ENCODE measurements around the gene SSC4D. TPM values are rescaled to one million over a fixed set of nuclear protein-coding genes. Genes with fewer than 3 reads are reported as not detected.
A peak's percentile ranks its signal among the peaks of the same experiment; 100 is the strongest.

Gene SSC4D
- total and polyA plus RNA-seq, 9 of the 15 experiments (the other 6 are each of a cell fraction or from before 2014, with no cell fraction given) = 0.06 to 1.1 (median 0.85) TPM; not detected in 1

GRCh38 chr7:76358011-76358480 is 51.5 kb downstream of the SSC4D start (continued):
- TF ChIP-seq RREB1 (CRISPR knock-in tag; IDR thresholded peaks at IDR 0.05) (peak; percentile 57; the same call in 1 of the 2 replicates), MAZ (CRISPR knock-in tag; conservative IDR thresholded peaks at IDR 0.05 in 1 of 2, IDR thresholded peaks at IDR 0.05 in 1 of 2) (peak in 1 of 2 experiments; percentile 83; a peak in 1 of 4 replicates), THAP7 (CRISPR knock-in tag; IDR thresholded peaks at IDR 0.05) (0 out of 2 replicates have a peak, but pooled peaks have one; percentile 9), CC2D1A (IDR thresholded peaks at IDR 0.05) (no peak), PTBP1 (IDR thresholded peaks at IDR 0.05; ENCODE audit: low read depth, low read length) (0 out of 2 replicates have a peak, but pooled peaks have one; percentile 27), SOX6 (IDR thresholded peaks at IDR 0.05) (peak; percentile 8; the same call in 1 of the 2 replicates), CTCFL (IDR thresholded peaks at IDR 0.05; ENCODE audit: borderline replicate concordance, insufficient read depth, low read depth, low read length, poor library complexity, severe bottlenecking) (peak; percentile 23), ZNF395 (CRISPR knock-in tag; IDR thresholded peaks at IDR 0.05) (0 out of 2 replicates have a peak, but pooled peaks have one; percentile 78), NCOA4 (IDR thresholded peaks at IDR 0.05; ENCODE audit: partially characterized antibody) (no peak)
- TF ChIP-seq, protein P1, sequence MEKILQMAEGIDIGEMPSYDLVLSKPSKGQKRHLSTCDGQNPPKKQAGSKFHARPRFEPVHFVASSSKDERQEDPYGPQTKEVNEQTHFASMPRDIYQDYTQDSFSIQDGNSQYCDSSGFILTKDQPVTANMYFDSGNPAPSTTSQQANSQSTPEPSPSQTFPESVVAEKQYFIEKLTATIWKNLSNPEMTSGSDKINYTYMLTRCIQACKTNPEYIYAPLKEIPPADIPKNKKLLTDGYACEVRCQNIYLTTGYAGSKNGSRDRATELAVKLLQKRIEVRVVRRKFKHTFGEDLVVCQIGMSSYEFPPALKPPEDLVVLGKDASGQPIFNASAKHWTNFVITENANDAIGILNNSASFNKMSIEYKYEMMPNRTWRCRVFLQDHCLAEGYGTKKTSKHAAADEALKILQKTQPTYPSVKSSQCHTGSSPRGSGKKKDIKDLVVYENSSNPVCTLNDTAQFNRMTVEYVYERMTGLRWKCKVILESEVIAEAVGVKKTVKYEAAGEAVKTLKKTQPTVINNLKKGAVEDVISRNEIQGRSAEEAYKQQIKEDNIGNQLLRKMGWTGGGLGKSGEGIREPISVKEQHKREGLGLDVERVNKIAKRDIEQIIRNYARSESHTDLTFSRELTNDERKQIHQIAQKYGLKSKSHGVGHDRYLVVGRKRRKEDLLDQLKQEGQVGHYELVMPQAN (IDR thresholded peaks at IDR 0.05; ENCODE audit: borderline replicate concordance) = peak; percentile 69
- TF ChIP-seq, protein P2, sequence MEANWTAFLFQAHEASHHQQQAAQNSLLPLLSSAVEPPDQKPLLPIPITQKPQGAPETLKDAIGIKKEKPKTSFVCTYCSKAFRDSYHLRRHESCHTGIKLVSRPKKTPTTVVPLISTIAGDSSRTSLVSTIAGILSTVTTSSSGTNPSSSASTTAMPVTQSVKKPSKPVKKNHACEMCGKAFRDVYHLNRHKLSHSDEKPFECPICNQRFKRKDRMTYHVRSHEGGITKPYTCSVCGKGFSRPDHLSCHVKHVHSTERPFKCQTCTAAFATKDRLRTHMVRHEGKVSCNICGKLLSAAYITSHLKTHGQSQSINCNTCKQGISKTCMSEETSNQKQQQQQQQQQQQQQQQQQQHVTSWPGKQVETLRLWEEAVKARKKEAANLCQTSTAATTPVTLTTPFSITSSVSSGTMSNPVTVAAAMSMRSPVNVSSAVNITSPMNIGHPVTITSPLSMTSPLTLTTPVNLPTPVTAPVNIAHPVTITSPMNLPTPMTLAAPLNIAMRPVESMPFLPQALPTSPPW (CRISPR knock-in tag; IDR thresholded peaks at IDR 0.05) = peak; percentile 96

All from K562 (cell line).